C4-2B (cell line): ENCODE data around the gene TRAPPC6A.

Experiments used
- ZFX ChIP-seq: fragments of 450-650 bp; IDR thresholded peaks from 2 replicates; pipeline ENCODE4 v1.6.1; 2017
- TF ChIP-seq, protein P1 (sequence below): fragments of 450-650 bp; conservative IDR thresholded peaks from 2 replicates; pipeline ENCODE4 v1.5.1; 2017; ENCODE audit warnings: mild to moderate bottlenecking

DNA sequence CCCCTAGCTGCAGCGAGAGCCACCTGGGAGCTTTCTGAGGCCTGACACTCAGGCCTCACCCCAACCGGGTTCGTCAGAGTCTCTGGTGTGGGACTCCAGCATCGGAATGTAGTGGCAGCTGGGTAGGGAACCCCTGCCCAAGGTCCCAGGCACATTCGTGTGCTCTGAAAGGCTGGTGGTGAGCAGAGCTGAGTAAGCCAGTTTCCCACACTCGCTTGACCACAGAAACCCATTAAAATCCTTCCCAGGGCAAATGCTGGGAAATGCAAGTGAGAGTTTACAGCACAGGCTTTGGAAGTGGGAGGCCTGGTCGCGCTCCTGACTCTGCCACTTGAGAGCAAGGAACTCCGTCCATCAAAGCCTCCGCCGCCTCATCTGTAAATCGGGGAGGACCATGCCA lies 4.2 kb downstream of the TRAPPC6A start:
- TF ChIP-seq, protein P1, sequence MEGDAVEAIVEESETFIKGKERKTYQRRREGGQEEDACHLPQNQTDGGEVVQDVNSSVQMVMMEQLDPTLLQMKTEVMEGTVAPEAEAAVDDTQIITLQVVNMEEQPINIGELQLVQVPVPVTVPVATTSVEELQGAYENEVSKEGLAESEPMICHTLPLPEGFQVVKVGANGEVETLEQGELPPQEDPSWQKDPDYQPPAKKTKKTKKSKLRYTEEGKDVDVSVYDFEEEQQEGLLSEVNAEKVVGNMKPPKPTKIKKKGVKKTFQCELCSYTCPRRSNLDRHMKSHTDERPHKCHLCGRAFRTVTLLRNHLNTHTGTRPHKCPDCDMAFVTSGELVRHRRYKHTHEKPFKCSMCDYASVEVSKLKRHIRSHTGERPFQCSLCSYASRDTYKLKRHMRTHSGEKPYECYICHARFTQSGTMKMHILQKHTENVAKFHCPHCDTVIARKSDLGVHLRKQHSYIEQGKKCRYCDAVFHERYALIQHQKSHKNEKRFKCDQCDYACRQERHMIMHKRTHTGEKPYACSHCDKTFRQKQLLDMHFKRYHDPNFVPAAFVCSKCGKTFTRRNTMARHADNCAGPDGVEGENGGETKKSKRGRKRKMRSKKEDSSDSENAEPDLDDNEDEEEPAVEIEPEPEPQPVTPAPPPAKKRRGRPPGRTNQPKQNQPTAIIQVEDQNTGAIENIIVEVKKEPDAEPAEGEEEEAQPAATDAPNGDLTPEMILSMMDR = no peak
- no peak for TF ChIP-seq ZFX
